Iris pigment epithelial cell (primary cell): ENCODE measurements around the gene DCLK1.
"Not testable (repeated sequence)": the region's sequence is repeated elsewhere in the genome, so short reads cannot be mapped to it uniquely, and the experiment has no call there.

Experiments used
- DNase-seq: peaks from one replicate; pipeline ENCODE4 v3.0.0-alpha.2; 2011; ENCODE audit warnings: low read depth

Gene DCLK1

DNA sequence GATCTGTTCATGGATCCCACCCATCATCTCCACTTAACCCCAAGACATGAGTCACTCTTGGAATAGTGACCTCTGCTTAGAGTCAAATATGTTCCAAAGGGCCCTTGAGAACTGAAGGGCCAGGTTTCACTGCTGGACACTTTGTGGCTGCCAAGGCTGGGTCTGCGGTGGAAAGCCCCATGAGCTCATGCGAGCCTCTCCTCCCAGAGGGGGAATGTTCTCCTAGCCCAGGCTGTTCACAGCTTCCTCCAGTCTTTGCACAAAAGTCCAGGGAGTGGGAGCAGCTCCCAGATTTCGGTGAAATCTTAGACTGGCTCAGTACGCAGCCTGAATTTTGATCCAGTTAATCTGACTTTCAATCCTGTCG is 732 bp upstream of the DCLK1 start:
- no peak for DNase-seq

DNA sequence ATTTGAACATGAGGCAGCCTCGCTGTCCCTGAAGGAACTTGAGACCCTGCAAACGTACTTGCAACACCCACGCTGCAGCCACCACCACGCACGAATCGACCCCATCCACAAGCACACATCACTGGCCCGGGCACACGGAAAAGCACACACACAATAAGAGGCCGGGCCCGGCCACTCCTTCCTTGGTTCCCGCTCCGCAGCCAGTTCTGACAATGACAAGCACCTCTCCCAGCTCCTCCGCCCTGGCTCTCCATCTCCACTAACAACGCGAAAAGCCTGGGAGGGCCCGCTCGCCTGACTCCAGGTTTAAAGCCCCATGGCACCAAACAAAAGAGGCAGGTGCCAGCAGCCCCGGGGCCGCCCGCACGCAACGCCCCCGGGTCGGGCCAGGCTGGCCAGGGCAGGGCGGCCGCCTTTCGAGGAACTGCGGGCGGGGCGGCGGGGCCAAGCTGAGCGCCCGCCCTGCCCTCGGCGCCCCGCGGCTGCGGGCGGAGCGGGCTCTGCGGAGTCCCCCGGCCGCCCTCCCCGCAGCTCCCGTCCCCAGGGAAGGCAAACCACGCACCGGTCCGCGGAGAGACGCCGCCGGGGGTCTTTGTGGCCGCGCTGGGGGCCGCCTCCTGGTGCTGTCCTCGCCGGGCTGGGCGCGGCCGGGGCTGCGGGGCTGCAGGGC is 495 bp downstream of the DCLK1 start:
- DNase-seq = no peak

DNA sequence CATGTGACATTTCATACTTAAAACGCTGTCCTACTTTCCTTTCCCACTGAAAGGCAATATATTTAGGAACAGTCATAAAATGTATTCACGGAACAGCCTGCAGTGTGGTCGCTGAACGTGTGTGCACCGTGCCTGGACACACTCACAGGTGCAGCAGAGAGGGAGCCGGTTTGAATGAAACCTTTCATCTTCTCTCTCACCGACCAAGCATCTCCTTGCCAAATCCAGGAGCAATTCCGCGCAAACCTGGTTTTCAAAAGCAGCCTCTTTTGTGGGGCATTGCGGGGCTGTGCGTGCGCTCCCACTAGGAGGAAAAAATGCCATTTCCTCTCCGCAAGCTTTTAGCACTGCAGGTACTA is 1.0 kb downstream of the DCLK1 start:
- no peak for DNase-seq

DNA sequence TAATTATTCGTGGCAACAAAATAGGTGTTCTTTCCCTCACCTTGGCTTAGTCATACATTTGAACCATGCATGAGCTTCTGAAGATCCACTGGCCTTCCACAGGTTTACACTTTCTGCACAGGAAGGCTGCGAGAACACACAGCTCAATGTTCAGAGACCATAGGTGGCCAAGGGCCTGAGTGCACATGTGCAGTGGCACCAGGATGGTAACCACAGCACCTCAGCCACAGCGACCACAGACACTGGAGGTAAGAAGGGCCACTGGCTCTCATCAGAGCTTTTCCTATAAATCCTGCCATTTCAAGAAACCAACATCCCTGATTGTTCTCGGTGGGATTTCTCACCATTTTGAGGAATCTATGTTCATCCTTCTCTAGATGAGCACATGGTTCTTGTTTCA is 1.6 kb downstream of the DCLK1 start:
- no peak for DNase-seq

DNA sequence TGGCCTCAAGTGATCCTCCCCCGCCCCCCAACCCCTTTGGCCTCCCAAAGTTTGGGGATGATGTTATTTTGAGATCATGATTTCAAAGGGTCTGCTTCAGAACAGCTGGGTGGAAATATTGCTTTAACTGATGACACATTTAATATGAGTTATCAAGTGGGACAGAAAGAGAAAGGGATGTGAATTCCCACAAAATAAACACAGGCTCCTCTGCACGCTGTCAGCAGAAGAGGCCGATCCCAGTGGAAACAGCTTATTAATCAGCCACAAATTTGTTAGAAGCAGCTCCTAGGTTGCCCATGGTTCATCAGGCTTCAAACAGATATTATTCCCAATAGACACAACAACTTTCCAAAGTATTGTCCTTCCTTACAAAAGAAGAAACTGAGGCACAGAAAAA is 4.7 kb downstream of the DCLK1 start:
- DNase-seq = no peak

DNA sequence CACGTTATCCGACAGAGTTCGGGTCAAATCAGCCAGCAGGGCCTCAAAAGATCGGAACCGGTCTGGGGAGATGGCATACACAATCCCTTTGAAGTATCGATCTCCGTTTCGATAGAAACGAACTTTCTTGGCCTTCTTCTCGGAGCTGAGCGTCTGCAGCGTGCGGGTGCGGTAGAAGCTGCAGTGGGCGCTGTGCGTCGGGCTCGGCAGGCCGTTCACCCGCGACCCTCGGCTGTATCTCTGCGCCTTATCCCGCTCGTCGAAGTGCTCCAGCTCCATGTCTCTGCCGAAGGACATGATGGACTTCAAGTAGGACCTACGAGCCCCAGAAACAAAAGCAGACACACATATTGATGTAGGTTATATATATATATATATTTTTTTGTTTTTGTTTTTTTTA is 5.3 kb downstream of the DCLK1 start:
- DNase-seq = no peak

DNA sequence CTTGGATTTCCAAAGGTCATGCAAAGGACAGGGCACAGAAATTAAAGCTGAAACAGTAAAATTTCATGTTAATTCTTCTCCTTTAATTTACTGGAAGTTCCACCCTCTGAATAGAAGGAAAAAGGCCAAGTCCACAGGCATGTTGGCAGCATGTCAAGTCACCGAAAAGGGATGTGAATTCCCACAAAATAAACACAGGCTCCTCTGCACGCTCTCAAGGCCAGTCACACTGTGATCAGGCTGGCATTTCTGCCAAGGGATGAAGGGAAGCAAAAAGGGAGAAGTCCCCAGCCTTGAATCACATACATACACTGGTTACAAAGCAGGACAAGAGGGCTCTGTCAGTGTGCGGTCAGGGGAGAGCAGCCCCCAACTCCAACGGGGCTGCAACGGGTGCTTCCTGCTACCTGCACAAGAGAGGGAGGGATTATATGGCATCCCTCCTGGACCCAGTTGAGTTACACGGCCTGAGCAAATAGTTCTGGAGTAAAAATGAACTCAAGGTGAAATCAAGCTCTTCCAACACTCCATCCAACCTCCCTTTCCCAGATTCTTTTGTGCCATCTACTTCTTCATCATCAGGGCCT is 6.9 kb downstream of the DCLK1 start:
- DNase-seq = peak; percentile 32

DNA sequence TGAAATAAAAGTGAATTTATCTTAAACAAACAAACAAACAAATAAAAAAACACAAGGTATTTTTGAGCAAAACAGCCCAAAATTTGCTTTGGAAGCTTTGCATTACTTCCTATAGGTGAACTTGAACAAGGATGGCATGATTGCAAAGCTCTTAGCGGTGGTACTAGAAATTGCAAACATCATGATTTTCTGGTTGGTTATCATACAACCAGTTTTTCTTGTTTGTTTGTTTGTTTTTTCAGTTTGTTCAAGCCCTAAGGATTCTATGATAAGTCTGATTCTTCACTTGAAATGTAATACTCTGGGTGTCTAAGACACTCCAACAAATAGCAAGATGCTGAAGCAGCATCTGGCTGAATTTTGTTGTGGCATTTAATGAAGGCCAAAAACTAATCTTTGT is 15.9 kb downstream of the DCLK1 start:
- DNase-seq = no peak

DNA sequence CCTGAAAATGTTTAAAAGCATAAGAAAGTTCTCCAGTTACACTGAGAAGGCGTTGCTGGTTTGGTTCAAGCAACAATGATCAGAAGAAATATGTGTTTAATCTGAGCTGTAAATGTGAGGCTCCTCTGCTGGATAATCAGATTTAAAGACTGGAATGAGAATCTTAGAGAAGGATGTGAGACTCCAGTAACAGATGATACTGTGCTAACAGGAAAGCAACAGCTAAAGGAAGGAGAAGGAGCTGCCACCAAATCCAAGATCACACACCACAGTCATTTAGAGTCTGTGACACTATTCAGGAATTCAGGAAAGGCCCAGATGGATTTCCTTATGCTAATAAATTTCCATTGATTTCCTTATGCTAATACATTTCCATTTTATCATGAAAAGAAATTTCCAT is 16.9 kb downstream of the DCLK1 start:
- no peak for DNase-seq

DNA sequence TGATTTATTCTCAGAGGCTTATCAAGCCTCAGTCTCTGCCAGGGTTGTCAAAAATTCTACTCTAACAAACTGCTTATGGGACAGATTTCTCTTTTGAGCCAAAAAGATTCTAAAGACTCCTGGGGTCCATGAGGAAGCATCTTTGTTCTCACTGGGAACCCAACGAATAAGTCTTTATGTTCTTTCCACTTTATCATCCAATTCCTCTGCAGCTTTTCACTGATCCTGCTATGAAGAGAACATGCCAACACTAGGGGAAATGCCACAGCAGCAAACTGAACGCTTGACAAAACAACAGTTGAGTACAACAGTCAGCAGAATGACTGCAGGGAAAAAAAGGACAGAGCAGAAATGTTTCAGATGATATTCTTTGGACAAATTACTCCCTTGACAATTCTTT is 22.2 kb downstream of the DCLK1 start:
- no peak for DNase-seq

DNA sequence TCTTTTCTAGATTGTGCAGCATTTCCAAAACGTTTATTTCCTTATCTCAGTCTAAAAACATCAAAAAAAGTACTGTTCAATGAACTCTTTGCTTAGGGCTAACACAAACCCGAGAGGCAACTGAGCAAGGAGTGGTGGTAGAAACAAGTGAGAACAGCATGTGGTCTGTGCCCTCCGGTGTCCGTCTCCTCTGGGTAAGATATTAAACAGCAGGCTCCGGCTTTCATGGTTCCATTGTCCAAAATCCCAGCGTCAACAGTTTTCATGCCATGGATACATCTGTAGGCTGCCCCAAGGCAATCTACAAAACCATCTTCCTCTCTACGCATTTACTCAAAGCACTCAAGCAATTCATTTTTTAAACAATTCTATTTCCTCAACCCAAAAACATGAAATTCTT is 22.8 kb downstream of the DCLK1 start:
- DNase-seq = no peak

DNA sequence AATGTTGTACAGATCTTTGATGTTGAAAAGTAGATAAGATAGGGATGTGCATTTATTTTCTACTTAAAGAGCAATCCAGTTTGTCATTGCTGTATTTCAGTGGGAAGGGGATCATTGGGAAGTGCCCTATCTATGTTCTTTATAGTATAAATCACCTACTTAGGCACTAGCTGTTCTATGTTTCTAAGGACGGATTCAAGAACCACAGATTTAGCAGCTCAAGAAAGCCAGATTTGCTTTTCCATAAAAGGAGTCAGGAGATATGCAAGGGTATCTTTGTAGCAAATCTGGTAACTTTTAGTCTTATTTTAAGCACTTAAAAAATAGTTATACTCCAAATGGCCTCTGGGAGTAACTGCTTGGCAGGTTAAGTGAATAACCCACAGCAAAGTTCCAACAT is 23.7 kb downstream of the DCLK1 start:
- no peak for DNase-seq

DNA sequence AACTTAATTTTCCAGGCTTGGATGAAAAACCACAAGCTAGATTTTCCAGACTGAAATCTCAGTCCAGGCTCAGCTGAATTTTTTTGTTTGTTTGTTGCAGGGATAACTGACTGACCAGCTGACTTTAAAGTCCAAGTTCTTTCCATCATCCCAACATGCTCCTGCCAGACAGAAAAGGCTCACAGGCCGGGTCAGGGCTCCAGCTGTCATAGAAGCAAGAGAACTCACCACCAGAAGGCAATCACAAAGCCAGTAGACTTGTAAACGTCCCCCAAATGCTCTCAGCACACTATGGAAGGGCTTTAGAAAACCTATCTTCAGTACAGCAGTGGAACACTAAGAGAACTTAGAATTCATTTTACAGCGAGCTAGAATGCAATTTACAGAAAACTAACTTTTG is 25.5 kb downstream of the DCLK1 start:
- no peak for DNase-seq

DNA sequence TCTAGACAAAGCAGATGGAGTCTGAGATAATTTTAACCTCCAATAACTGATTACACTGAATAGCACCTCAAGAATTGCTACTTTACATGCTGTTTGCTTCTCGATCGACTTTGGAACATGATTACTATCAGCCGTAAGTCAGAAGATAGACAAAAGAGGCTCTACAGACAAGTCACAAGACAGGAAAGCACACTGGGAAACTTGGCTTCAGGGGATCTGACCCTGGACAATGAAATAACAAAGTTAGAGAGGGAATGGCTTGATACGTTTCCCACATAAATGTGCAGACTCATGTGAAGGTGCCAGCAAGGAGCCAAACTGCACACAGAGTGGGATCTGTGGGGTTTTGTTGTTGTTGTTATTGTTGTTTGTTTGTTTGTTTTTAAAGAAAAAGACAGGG is 28.5 kb downstream of the DCLK1 start:
- DNase-seq = no peak

DNA sequence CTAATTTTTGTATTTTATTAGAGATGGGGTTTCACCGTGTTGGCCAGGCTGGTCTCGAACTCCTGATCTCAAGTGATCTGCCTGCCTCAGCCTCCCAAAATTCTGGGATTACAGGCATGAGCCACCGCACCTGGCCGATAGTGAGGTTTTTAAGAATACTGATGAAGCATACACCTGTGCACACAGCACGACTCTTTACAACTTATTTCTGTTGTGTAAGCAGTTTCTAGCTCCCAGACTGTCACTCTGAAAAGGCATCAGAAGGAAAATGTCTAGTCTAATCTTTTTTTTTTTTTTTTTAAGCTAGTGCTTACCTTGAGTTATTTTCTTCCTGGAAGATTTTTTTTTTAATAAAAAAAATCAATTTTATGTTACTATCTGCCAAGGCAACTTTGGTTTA is 29.3 kb downstream of the DCLK1 start:
- not testable (repeated sequence) for DNase-seq

DNA sequence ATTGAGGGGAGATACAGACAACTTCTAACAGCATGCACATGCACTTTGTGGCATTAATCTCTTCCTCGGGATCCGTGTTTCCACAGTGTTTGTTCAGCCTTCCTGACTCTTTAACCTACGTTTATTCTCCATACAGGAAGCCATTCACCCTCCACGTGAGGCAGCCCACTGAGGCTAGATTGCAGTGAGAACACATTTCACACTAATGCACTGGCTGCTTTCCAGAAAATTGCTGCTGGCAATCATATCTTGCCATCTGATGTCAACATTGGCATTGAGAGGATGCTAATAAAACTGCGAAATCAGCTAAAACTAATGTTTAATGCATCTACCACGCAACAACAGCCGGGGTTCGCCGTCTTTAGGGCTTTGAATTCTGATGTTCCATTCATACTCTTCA is 30.0 kb downstream of the DCLK1 start:
- DNase-seq = no peak

DNA sequence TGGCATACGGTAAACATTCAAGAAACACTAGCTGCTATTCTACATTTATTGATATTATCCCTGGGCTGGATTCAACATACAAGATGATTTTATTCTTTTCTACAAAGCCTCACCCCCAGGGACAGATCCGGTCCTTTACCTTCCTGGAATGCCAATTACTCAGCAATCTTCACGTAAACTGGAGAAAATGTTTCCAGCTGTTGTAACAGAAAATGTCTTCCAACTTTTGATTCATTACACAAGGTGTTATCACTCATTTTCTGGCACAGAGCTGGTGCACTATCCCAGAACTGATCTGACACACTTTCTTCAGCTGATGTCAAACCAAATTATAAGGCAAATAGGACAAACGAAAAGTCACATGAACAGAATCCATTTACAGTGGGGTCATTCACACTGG is 33.1 kb downstream of the DCLK1 start:
- no peak for DNase-seq

DNA sequence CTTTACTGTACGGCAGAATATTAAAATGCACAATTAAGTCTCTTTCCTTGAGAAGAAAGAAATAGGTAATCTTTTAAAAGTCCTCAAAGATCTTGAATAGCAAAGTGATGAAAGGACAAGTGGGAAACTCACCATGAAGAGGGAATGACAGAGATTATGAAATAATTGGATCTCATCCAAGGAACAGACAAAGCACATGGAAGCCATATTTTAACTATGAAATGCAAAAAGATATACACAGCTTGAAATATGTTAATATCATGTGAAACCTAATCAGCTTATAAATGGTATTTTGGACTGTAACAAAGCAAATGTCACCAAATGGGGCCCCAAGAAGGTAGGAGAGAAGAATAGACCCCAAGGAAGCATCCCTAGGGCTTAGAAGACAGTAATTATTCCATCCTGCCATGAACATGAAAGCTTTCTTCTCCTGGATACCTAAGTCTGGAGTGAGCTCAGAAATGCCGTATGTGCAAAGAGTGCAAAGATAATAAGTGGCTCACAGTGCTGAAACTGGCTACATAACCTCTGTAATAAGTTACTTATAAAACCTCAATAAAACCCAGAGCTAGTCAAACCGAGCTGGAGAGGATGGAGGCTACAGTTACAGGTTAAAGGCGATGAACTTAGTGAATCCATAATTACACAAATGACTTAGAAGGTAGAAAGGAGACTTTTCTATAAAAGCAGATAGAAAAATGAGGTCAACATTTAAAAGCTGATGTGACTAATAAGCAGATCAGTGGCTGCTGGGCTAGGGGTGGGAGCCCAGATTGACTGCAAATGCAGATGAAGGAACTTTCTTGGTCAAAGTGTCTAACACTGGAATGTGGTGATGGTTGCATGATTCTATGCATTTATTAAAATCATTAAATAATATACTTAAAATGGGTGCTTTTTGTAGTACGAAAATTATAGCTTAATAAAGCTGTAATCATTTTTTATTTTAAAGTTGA is 34.4 kb downstream of the DCLK1 start:
- DNase-seq = peak; percentile 43

DNA sequence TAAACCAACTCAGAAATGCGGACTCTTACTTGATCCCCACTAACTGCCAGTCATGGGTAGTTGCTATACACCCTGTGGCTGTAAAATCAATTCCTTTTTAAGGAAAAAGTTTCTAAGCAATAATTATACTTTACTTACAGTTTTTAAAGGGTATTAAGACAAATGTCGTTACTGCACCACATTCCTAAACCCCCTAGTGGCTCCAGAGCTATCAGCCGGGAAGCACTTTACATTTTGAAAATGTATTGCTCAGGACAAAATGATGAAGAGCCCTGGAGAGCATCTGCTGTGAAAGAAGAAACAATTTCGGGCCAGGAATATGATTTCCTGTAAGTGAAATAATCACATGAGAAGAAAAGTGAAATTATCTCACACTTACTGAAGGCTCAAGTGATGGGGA is 36.7 kb downstream of the DCLK1 start:
- DNase-seq = no peak

DNA sequence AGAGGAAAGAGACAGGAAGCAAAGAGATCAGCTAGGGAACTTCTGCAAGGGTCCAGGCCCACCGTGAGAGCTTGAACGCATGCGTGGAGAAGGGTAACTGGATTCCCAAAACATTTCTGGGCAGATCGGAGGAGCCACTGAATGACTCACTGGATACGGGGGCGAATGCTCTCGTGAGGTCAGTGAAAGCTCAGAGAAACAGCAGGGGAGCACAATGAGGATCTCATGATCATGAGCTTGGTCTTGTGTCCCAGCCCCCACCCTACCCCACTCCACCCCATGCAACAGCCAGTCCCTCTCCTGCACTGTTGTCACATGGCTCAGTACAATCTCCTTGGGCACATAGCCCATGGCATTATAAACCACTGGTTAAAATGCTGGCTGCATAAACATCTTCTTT is 40.6 kb downstream of the DCLK1 start:
- DNase-seq = peak; percentile 3

DNA sequence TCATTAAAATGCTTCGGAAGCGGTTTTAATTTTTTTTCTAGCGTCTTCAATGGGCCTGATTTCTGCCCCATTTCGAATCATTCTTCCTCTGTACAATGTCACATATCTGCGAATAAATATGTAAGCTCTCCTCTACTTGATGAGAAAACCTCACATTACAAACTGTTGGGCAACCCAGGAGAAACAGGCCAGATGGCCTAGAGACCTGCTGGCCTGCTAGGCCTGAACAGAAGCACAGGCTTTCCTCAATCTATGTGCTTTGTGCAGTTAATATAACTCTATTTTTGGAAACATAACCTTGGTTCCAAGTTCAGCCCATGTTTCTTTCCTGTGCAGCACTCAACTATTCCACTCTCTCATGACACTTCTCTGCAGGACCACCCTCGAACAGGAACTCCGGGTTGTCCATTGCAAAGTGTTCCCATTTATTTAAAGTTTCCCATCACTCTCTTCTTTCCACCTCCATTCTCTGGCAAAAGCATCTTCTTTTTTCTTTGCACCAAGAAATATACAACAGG is 42.0 kb downstream of the DCLK1 start:
- no peak for DNase-seq

DNA sequence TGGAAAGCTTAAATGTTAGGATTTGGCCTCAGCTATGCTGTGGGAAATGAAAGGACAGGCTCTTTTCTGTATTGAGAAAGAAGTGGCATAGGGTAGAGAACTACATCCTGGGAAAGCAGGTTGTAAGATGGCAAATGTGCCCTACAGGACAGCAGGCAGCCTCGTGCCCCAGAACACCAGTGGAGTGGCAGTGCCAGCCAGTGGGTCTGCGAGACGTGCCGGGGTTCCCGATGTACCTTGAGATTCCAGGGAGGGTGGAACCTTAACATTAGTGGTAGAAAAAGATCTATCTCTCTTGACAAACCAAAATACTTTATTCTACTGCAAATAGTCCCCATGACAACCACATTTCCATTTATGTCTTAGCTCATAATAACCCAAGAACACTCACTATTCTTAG is 42.7 kb downstream of the DCLK1 start:
- DNase-seq = no peak

DNA sequence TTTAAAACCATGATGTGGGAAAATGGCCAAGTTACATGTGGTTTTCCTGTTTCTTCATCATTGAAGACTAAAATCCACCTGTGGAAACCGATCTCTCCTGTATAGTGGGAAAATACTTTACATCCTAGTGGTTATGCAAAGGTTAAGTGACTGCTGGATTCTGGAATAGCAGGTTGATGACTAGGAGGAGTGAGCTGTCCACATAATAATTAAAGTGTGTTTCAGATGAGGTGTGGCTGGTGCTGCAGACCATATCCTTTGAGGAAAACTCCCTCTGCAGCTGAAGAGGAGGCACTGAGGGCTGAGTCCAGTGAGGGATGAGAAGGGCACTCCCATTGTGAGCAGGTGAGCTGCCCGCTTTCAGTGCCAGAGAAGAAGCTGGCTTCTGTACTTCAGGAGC is 43.2 kb downstream of the DCLK1 start:
- no peak for DNase-seq
